Activated CD4-positive, alpha-beta T cell treated with anti-CD3 and anti-CD28 coated beads, Interleukin-2, amount 50 U/mL, for 16 hours (primary cell): ENCODE measurements around the gene SKI.
"Not testable (repeated sequence)": the region's sequence is repeated elsewhere in the genome, so short reads cannot be mapped to it uniquely, and the experiment has no call there.

Experiments
- DNase-seq: peaks from one replicate; pipeline ENCODE4 v3.0.0-alpha.2; 2020

SKI gene

GRCh38 chr1:2248854-2249558, 20.9 kb downstream of the SKI start:
- no peak for DNase-seq

GRCh38 chr1:2249559-2249906, 21.4 kb downstream of the SKI start:
- no peak for DNase-seq

GRCh38 chr1:2250721-2251281, 22.7 kb downstream of the SKI start:
- no peak for DNase-seq

GRCh38 chr1:2251363-2251762, 23.2 kb downstream of the SKI start:
- DNase-seq: no peak

- DNase-seq: no peak
Measured at GRCh38 chr1:2251786-2252185, 23.7 kb downstream of the SKI start.

GRCh38 chr1:2252423-2252822, 24.3 kb downstream of the SKI start:
- no peak for DNase-seq

- no peak for DNase-seq
Measured at GRCh38 chr1:2253036-2253796, 25.1 kb downstream of the SKI start.

GRCh38 chr1:2253797-2254480, 25.8 kb downstream of the SKI start:
- DNase-seq: no peak

GRCh38 chr1:2255047-2255419, 26.9 kb downstream of the SKI start:
- DNase-seq: no peak

- peak; percentile 89 for DNase-seq
Measured at GRCh38 chr1:2255420-2256369, 27.6 kb downstream of the SKI start.

GRCh38 chr1:2256435-2257244, 28.5 kb downstream of the SKI start:
- DNase-seq: no peak

- no peak for DNase-seq
Measured at GRCh38 chr1:2257245-2257627, 29.1 kb downstream of the SKI start.

GRCh38 chr1:2258122-2258681, 30.1 kb downstream of the SKI start:
- DNase-seq: no peak

GRCh38 chr1:2258996-2259395, 30.9 kb downstream of the SKI start:
- DNase-seq: peak; percentile 32

GRCh38 chr1:2259668-2260402, 31.7 kb downstream of the SKI start:
- no peak for DNase-seq

- not testable (repeated sequence) for DNase-seq
Measured at GRCh38 chr1:2260470-2260869, 32.4 kb downstream of the SKI start.

GRCh38 chr1:2260917-2261316, 32.8 kb downstream of the SKI start:
- DNase-seq: no peak

GRCh38 chr1:2261476-2262395, 33.6 kb downstream of the SKI start:
- not testable (repeated sequence) for DNase-seq

GRCh38 chr1:2266301-2266975, 38.3 kb downstream of the SKI start:
- no peak for DNase-seq
